Inflammatory macrophage treated with lipopolysaccharide for 1 hour (primary cell): ENCODE results near the gene C10orf105.

Experiments
- DNase-seq, 2 donors: peaks; one replicate each; pipeline ENCODE4 v3.0.0-alpha.2; 2020 to 2022

The C10orf105 gene

GRCh38 chr10:71715860-71716259 lies 3.7 kb downstream of the C10orf105 start:
- DNase-seq, result no peak

GRCh38 chr10:71715026-71715425 lies 4.6 kb downstream of the C10orf105 start:
- DNase-seq, result no peak

GRCh38 chr10:71714592-71714991 lies 5.0 kb downstream of the C10orf105 start:
- DNase-seq, result no peak

- no peak for DNase-seq
These were observed 5.6 kb downstream of the C10orf105 start for GRCh38 chr10:71714031-71714410.

GRCh38 chr10:71713135-71714030 lies 6.2 kb downstream of the C10orf105 start:
- DNase-seq, result peak; percentile 87 to 90

GRCh38 chr10:71712572-71713134 lies 6.9 kb downstream of the C10orf105 start:
- DNase-seq, result no peak

- no peak for DNase-seq
These were observed 7.4 kb downstream of the C10orf105 start for GRCh38 chr10:71712170-71712569.

- no peak for DNase-seq
These were observed 8.4 kb downstream of the C10orf105 start for GRCh38 chr10:71711052-71711623.

- DNase-seq, result no peak
These were observed 9.1 kb downstream of the C10orf105 start for GRCh38 chr10:71710519-71710918.

- DNase-seq, result no peak
These were observed 10.4 kb downstream of the C10orf105 start for GRCh38 chr10:71708897-71709882.

GRCh38 chr10:71708301-71708703 lies 11.3 kb downstream of the C10orf105 start:
- DNase-seq, result peak in 1 of 2 donors; percentile 66

- DNase-seq, result no peak
These were observed 12.3 kb downstream of the C10orf105 start for GRCh38 chr10:71707240-71707789.

GRCh38 chr10:71706216-71707121 lies 13.1 kb downstream of the C10orf105 start:
- no peak for DNase-seq

GRCh38 chr10:71705582-71705981 lies 14.0 kb downstream of the C10orf105 start:
- DNase-seq, result no peak

- no peak for DNase-seq
These were observed 14.8 kb downstream of the C10orf105 start for GRCh38 chr10:71704816-71705215.

GRCh38 chr10:71703577-71703976 lies 16.0 kb downstream of the C10orf105 start:
- DNase-seq, result no peak

- DNase-seq, result peak in 1 of 2 donors; percentile 16
These were observed 18.0 kb downstream of the C10orf105 start for GRCh38 chr10:71701496-71702132.

GRCh38 chr10:71700731-71701368 lies 18.7 kb downstream of the C10orf105 start:
- DNase-seq, result no peak

GRCh38 chr10:71698737-71699136 lies 20.8 kb downstream of the C10orf105 start:
- DNase-seq, result no peak
